Stomach (tissue), 9 donors: Measurements from ENCODE around the gene SOCS3. TPM values are rescaled to one million over a fixed set of nuclear protein-coding genes. Genes with fewer than 3 reads are reported as not detected.

Experiments
- DNase-seq, 2 donors: peaks; one replicate each; pipeline versions ENCODE4 v3.0.0 to v3.0.0-alpha.2; 2013 to 2019
- H3K27ac ChIP-seq, 5 donors: fragments of 200-600 bp in 4 of 5; sonication (generic) in 4 of 5; one replicate each; pipeline ENCODE4 v1.5.1; 2013 to 2019; ENCODE audit warnings: mild to moderate bottlenecking in 1 of 5, moderate library complexity in 1 of 5
- H3K27me3 ChIP-seq, 3 donors: fragments of 200-600 bp; sonication (generic); one replicate each; pipeline ENCODE4 v1.5.1; 2017 to 2019; ENCODE audit warnings: mixed run types in 1 of 3
- H3K36me3 ChIP-seq, 4 donors: fragments of 200-600 bp; sonication (generic); 1 replicate in 3 of 4; 2 replicates in 1 of 4; pipeline ENCODE4 v1.5.1; 2016 to 2019
- H3K4me1 ChIP-seq, 4 donors: fragments of 200-600 bp; sonication (generic); one replicate each; pipeline ENCODE4 v1.5.1; 2016 to 2019
- H3K4me3 ChIP-seq, 4 donors: fragments of 200-600 bp; sonication (generic) in 3 of 4; one replicate each; pipeline ENCODE4 v1.5.1; 2016 to 2019; ENCODE audit warnings: mild to moderate bottlenecking in 1 of 4
- H3K9me3 ChIP-seq, 4 donors: fragments of 200-600 bp; sonication (generic); one replicate each; pipeline ENCODE4 v1.5.1; 2016 to 2019
- CTCF ChIP-seq, 7 experiments: fragments of 450-650 bp in 4 of 7; fragments of 200-600 bp in 3 of 7; sonication (generic) in 3 of 7; IDR thresholded peaks; one replicate each; pipeline ENCODE4 v1.5.1; 2016 to 2019; ENCODE audit warnings: antibody characterized with exemption in 7 of 7, control low read depth in 2 of 7, mild to moderate bottlenecking in 1 of 7
- EP300 ChIP-seq: sonication (generic); formaldehyde crosslinking; IDR thresholded peaks from one replicate; pipeline ENCODE4 v1.6.1; 2017; ENCODE audit warnings: antibody characterized with exemption
- POLR2A ChIP-seq, 4 donors: fragments of 450-650 bp; IDR thresholded peaks; one replicate each; pipeline ENCODE4 v1.6.1; 2016; ENCODE audit warnings: antibody characterized with exemption in 4 of 4, control low read depth in 2 of 4, mild to moderate bottlenecking in 1 of 4, moderate library complexity in 1 of 4
- POLR2AphosphoS5 ChIP-seq, 3 donors: sonication (generic); formaldehyde crosslinking; IDR thresholded peaks; one replicate each; pipeline ENCODE4 v1.6.1; 2016; ENCODE audit warnings: antibody characterized with exemption in 3 of 3
- WGBS, 5 donors: extraction: QIAGEN DNeasy Blood & Tissue Kit in 3 of 5; methylation state at CpG; one replicate each; pipeline versions ENCODE4 v1.1.5 to v1.1.7; 2013 to 2018; 5-methylcytosine and 5-hydroxymethylcytosine counted together
- intact Hi-C: fragments of 100-400 bp; cut with DNase I; formaldehyde crosslinking; loops from one replicate; pipeline ENCODE4 v1.15.1; 2023; ENCODE audit warnings: low total_unique reads
- polyA plus RNA-seq, 3 donors: library from polyadenylated mRNA; stranded (reverse); fragments of 200-250 nt; gene quantifications; one replicate each; pipeline ENCODE4 v1.2.3, GENCODE V29; 2013
- total RNA-seq, 5 donors: library from RNA; depleted of rRNA; stranded (reverse); fragments of >200 nt; gene quantifications; one replicate each; pipeline versions ENCODE4 v1.1.0 to v1.2.3, GENCODE V29; 2014 to 2016
- donor health status: healthy with polysubstance abuse.
- donor health status: Bipolar disorder and iron deficiency.
- donor health status: healthy.

Gene SOCS3
- total and polyA plus RNA-seq, 8 donors = 18.7 to 62.9 (median 50.1) TPM

DNA sequence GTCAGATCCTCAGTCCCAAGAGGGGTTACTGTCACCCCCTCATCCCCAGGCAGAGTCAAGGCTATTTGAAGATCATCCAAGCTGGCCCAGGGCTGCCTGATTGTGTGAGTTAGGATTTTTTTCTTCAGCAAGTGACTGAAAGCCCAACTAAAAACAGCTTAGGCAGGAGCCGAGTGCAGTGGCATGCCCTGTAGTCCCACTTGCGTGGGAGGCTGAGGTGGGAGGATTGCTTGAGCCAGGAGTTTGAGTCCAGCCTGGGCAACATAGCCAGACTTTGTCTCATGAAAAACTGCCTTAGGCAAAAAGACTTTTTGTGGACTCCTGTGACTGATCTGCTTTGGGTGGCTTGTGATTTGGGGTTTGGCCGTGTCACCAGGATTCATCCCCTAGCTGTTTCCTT lies 38.5 kb upstream of the SOCS3 start:
- 79 to 97% (median 94%) methylated on average over 3 of the region's 3 CpGs for WGBS, 5 donors
- no peak for TF ChIP-seq EP300
- no peak for TF ChIP-seq POLR2AphosphoS5 (IDR thresholded peaks at IDR 0.05)
- TF ChIP-seq CTCF (IDR thresholded peaks at IDR 0.05) = no peak
- no peak for TF ChIP-seq POLR2A (IDR thresholded peaks at IDR 0.05)
- Histone ChIP-seq H3K4me1 (peaks cover 0 to 46% (median 30%) of the 10 kb centered on the region in 4 donors), H3K36me3 (peaks cover 58 to 97% (median 88%) of the 10 kb centered on the region in 4 donors), H3K27ac (peak overlapping the region in 2 of 5 donors; percentile 3 to 68), H3K27me3 (no peaks in the 10 kb centered on the region), H3K4me3 (no peak overlapping the region), H3K9me3 (no peaks in the 10 kb centered on the region)
- intact Hi-C loops = no loop called here
- DNase-seq = no peak

DNA sequence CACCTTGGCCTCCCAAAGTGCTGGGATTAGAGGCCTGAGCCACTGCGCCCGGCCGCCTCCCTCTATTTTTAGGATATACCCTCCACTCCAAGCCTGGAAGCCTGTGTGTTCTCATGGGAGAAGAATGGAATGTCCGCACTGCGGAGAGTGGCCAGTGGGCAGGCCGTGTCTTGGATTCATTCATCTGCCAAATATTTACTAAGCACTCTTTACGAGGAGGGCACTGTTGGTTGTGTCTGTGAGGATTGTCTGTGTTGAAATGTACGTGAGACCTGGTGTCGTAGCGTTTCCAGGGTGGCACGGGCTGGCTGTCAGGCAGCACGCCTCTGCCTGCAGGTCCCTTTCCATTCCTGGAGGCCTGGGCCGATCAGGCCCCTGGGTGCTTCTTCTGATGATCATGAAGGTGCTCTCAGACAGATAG lies 37.8 kb upstream of the SOCS3 start:
- peak in 1 of 3 donors; percentile 14 for TF ChIP-seq POLR2AphosphoS5 (IDR thresholded peaks at IDR 0.05)
- TF ChIP-seq POLR2A (IDR thresholded peaks at IDR 0.05) = no peak
- peak overlapping the region in 4 of 5 donors; percentile 8 to 68 (median 35) for H3K27ac ChIP-seq
- intact Hi-C loops = no loop called here
- H3K36me3 ChIP-seq = peaks cover 54 to 97% (median 85%) of the 10 kb centered on the region in 4 donors
- no peaks in the 10 kb centered on the region for H3K9me3 ChIP-seq
- 60 to 85% (median 65%) methylated on average over 12 to 13 of the region's 13 CpGs for WGBS, 5 donors
- H3K4me3 ChIP-seq = no peak overlapping the region
- no peak for DNase-seq
- H3K27me3 ChIP-seq = no peaks in the 10 kb centered on the region
- H3K4me1 ChIP-seq = peaks cover 0 to 47% (median 31%) of the 10 kb centered on the region in 4 donors

GRCh38 chr17:78396441-78397337 lies 36.8 kb upstream of the SOCS3 start:
- WGBS, 5 donors = 34 to 52% (median 43%) methylated on average over 12 to 14 of the region's 14 CpGs
- intact Hi-C loops = no loop called here
- H3K4me3 ChIP-seq = no peak overlapping the region
- no peaks in the 10 kb centered on the region for H3K27me3 ChIP-seq
- no peaks in the 10 kb centered on the region for H3K9me3 ChIP-seq
- TF ChIP-seq POLR2A (IDR thresholded peaks at IDR 0.05) (no peak), CTCF (IDR thresholded peaks at IDR 0.05) (no peak), POLR2AphosphoS5 (IDR thresholded peaks at IDR 0.05) (no peak), EP300 (no peak)
- peak overlapping the region in 4 of 5 donors; percentile 8 to 68 (median 54) for H3K27ac ChIP-seq
- H3K4me1 ChIP-seq = peaks cover 3 to 54% (median 35%) of the 10 kb centered on the region in 4 donors
- H3K36me3 ChIP-seq = peaks cover 45 to 92% (median 77%) of the 10 kb centered on the region in 4 donors
- DNase-seq = peak in 1 of 2 donors; percentile 64

- intact Hi-C loops = no loop called here
Observed at GRCh38 chr17:78395155-78395554, 35.3 kb upstream of the SOCS3 start.

More at GRCh38 chr17:78395155-78395554, 35.3 kb upstream of the SOCS3 start:
- WGBS, 5 donors = 77 to 91% (median 87%) methylated on average over 2 of the region's 2 CpGs
- H3K27ac ChIP-seq = no peak overlapping the region
- no peak overlapping the region for H3K4me3 ChIP-seq
- peaks cover 9 to 64% (median 41%) of the 10 kb centered on the region in 4 donors for H3K4me1 ChIP-seq
- peaks cover 31 to 83% (median 66%) of the 10 kb centered on the region in 4 donors for H3K36me3 ChIP-seq
- H3K9me3 ChIP-seq = no peaks in the 10 kb centered on the region
- no peak for DNase-seq
- no peak for TF ChIP-seq CTCF (IDR thresholded peaks at IDR 0.05)
- TF ChIP-seq EP300 = no peak
- TF ChIP-seq POLR2AphosphoS5 (IDR thresholded peaks at IDR 0.05) = no peak
- no peak for TF ChIP-seq POLR2A (IDR thresholded peaks at IDR 0.05)
- H3K27me3 ChIP-seq = no peaks in the 10 kb centered on the region
